HCT116 (cell line): ENCODE results near the gene NLRP6. TPM values are rescaled to one million over a fixed set of nuclear protein-coding genes. Genes with fewer than 3 reads are reported as not detected.

Source experiments
- ATAC-seq: fragments of 200-7000 bp; cut with Tn5 transposase; 2 replicates; pipeline ENCODE4 v1.9.1; 2020; ENCODE audit warnings: mild to moderate bottlenecking, moderate library complexity
- BruUV-seq: library from RNA; stranded (reverse); fragments of 400-500 nt; replicated peaks from 2 replicates; lab custom pipeline; 2021; lab: Mats Ljungman, UMichigan
- CTCF ChIA-PET: fragments of 300-600 bp; sonication (Branson Sonifier 250); formaldehyde crosslinking; loops from one replicate; lab custom pipeline; 2021; ENCODE audit warnings: antibody characterized with exemption; lab: Charles Lee
- POLR2A ChIA-PET: fragments of 300-600, 350-600 bp; sonication (Branson Sonifier 250); formaldehyde crosslinking; loops from one replicate; lab custom pipeline; 2021; ENCODE audit warnings: antibody characterized with exemption; lab: Charles Lee
- RAD21 ChIA-PET, 2 experiments: fragments of 300-600 bp; sonication (Branson Sonifier 250); formaldehyde crosslinking; loops; one replicate each; lab custom pipeline; 2023; ENCODE audit warnings: low total read pairs in 2 of 2; ENCODE audit not compliant: uncharacterized antibody in 2 of 2, unreplicated experiment in 2 of 2, low non-redundant PET in 1 of 2; lab: Charles Lee
- DNase-seq: peaks from one replicate; pipeline ENCODE4 v3.0.0-alpha.2; 2010; ENCODE audit warnings: low read depth, low spot score
- H2AFZ ChIP-seq: fragments of 200-600 bp; shearing (Covaris generic), sonication (generic); 2 replicates; pipeline ENCODE4 v1.6.1; 2017; ENCODE audit warnings: low read depth, mixed run types, mixed read lengths, antibody characterized with exemption, low read length; ENCODE audit not compliant: poor library complexity, severe bottlenecking
- H3K27ac ChIP-seq: 2 replicates; pipeline ENCODE4 v1.5.1; 2012; ENCODE audit warnings: low read depth, low read length
- H3K27me3 ChIP-seq: fragments of 200-600 bp; sonication (generic); 2 replicates; pipeline ENCODE4 v1.6.1; 2016; ENCODE audit warnings: mixed run types, low read length, mixed read lengths; ENCODE audit not compliant: insufficient read depth
- H3K36me3 ChIP-seq, 2 experiments: fragments of 200-500 bp in 1 of 2; fragments of 200-600 bp in 1 of 2; sonication (Bioruptor generic) in 1 of 2; sonication (generic) in 1 of 2; 2 replicates each; pipeline versions ENCODE4 v1.5.1 to v1.6.1; 2014 to 2016; ENCODE audit warnings: low read length in 2 of 2, inconsistent platforms in 1 of 2, mixed read lengths in 1 of 2, mixed run types in 1 of 2; ENCODE audit not compliant: insufficient read depth in 2 of 2, control insufficient read depth in 1 of 2
- H3K4me1 ChIP-seq, 2 experiments: fragments of 200-600 bp in 1 of 2; sonication (generic) in 1 of 2; 2 replicates each; pipeline versions ENCODE4 v1.5.1 to v1.6.1; 2012 to 2017; ENCODE audit warnings: low read length in 2 of 2, inconsistent platforms in 1 of 2, mild to moderate bottlenecking in 1 of 2, mixed read lengths in 1 of 2, mixed run types in 1 of 2, moderate library complexity in 1 of 2; ENCODE audit not compliant: insufficient read depth in 2 of 2, control insufficient read depth in 1 of 2
- H3K4me2 ChIP-seq: fragments of 200-600 bp; sonication (generic); 2 replicates; pipeline ENCODE4 v1.6.1; 2017; ENCODE audit warnings: mixed run types, low read length, mixed read lengths
- H3K4me3 ChIP-seq, 2 experiments: fragments of 200-600 bp in 1 of 2; sonication (generic) in 1 of 2; replicated peaks in 1 of 2; 2 replicates each; pipeline ENCODE4 v1.5.1; 2011 to 2016; ENCODE audit warnings: low read length in 2 of 2, control low read depth in 1 of 2, low read depth in 1 of 2, mild to moderate bottlenecking in 1 of 2, mixed read lengths in 1 of 2, mixed run types in 1 of 2
- H3K79me2 ChIP-seq: fragments of 200-600 bp; sonication (generic); 2 replicates; pipeline ENCODE4 v1.6.1; 2017; ENCODE audit warnings: mild to moderate bottlenecking, mixed run types, low read length, moderate library complexity, mixed read lengths; ENCODE audit not compliant: insufficient read depth
- H3K9ac ChIP-seq: fragments of 200-600 bp; sonication (generic); 2 replicates; pipeline ENCODE4 v1.6.1; 2016; ENCODE audit warnings: low read length, mixed read lengths
- H3K9me2 ChIP-seq: fragments of 200-600 bp; sonication (generic), shearing (Covaris generic); 2 replicates; pipeline ENCODE4 v1.6.1; 2017; ENCODE audit warnings: mixed run types, mild to moderate bottlenecking, moderate library complexity; ENCODE audit not compliant: insufficient read depth
- H3K9me3 ChIP-seq, 2 experiments: fragments of 200-500 bp in 1 of 2; fragments of 200-600 bp in 1 of 2; sonication (Bioruptor generic) in 1 of 2; sonication (generic) in 1 of 2; 2 replicates each; pipeline ENCODE4 v1.6.1; 2014 to 2017; ENCODE audit warnings: low read length in 2 of 2, mixed read lengths in 2 of 2, inconsistent platforms in 1 of 2, low read depth in 1 of 2, mild to moderate bottlenecking in 1 of 2, mixed run types in 1 of 2, moderate library complexity in 1 of 2; ENCODE audit not compliant: control insufficient read depth in 1 of 2, insufficient read depth in 1 of 2
- H4K20me1 ChIP-seq: fragments of 200-600 bp; sonication (generic), shearing (Covaris generic); 2 replicates; pipeline ENCODE4 v1.6.1; 2017; ENCODE audit warnings: mixed run types, mild to moderate bottlenecking, moderate library complexity; ENCODE audit not compliant: insufficient read depth
- ATF3 ChIP-seq: IDR thresholded peaks from 2 replicates; pipeline ENCODE4 v1.6.1; 2012
- CBX3 ChIP-seq: IDR thresholded peaks from 2 replicates; pipeline ENCODE4 v1.6.1; 2012; ENCODE audit warnings: low read depth
- CEBPB ChIP-seq: IDR thresholded peaks from 2 replicates; pipeline ENCODE4 v1.6.1; 2012; ENCODE audit warnings: low read depth
- CTCF ChIP-seq, 3 experiments: fragments of 200-600 bp in 1 of 3; sonication (generic) in 1 of 3; IDR thresholded peaks in 2 of 3; conservative IDR thresholded peaks in 1 of 3; 2 replicates each; pipeline ENCODE4 v1.5.1; 2012 to 2017; ENCODE audit warnings: low read depth in 2 of 3, low read length in 2 of 3, antibody characterized with exemption in 1 of 3, borderline replicate concordance in 1 of 3, control low read depth in 1 of 3, mild to moderate bottlenecking in 1 of 3, mixed read lengths in 1 of 3, mixed run types in 1 of 3, moderate library complexity in 1 of 3; ENCODE audit not compliant: insufficient read depth in 1 of 3
- EGR1 ChIP-seq: IDR thresholded peaks from 2 replicates; pipeline ENCODE4 v1.6.1; 2012; ENCODE audit warnings: low read depth
- MAX ChIP-seq: IDR thresholded peaks from 2 replicates; pipeline ENCODE4 v1.6.1; 2012
- POLR2A ChIP-seq: IDR thresholded peaks from 2 replicates; pipeline ENCODE4 v1.7.0; 2011; ENCODE audit warnings: borderline replicate concordance; ENCODE audit not compliant: insufficient read depth, insufficient read length; ENCODE audit errors: extremely low read depth
- POLR2AphosphoS5 ChIP-seq: IDR thresholded peaks from 2 replicates; pipeline ENCODE4 v1.6.1; 2011; ENCODE audit warnings: mild to moderate bottlenecking, low read depth, low read length, moderate library complexity
- RAD21 ChIP-seq: IDR thresholded peaks from 2 replicates; pipeline ENCODE4 v1.6.1; 2012; ENCODE audit warnings: low read depth, mild to moderate bottlenecking
- SIN3A ChIP-seq: IDR thresholded peaks from 2 replicates; pipeline ENCODE4 v1.6.1; 2012; ENCODE audit warnings: low read depth
- SP1 ChIP-seq: IDR thresholded peaks from 2 replicates; pipeline ENCODE4 v1.6.1; 2012; ENCODE audit warnings: low read depth
- SRF ChIP-seq: IDR thresholded peaks from 2 replicates; pipeline ENCODE4 v1.6.1; 2012; ENCODE audit warnings: low read depth
- YY1 ChIP-seq: IDR thresholded peaks from 2 replicates; pipeline ENCODE4 v1.6.1; 2011; ENCODE audit warnings: low read length, low read depth, moderate library complexity, mild to moderate bottlenecking; ENCODE audit not compliant: insufficient replicate concordance; ENCODE audit errors: extremely low read depth
- ZFX ChIP-seq: fragments of 450-650 bp; IDR thresholded peaks from 2 replicates; pipeline ENCODE4 v1.6.1; 2017
- intact Hi-C: fragments of 100-400 bp; cut with micrococcal nuclease; formaldehyde crosslinking; loops from 2 replicates; pipeline ENCODE4 v1.10.0; 2022
- total RNA-seq: library from RNA; stranded (reverse); gene quantifications from one replicate; pipeline ENCODE4 v1.2.1, GENCODE V29; 2021; ENCODE audit not compliant: unreplicated experiment

NLRP6 gene
- total RNA-seq, 1 experiment from 2014 or later = not detected

GRCh38 chr11:235997-236773 is 42.0 kb upstream of the NLRP6 start, which contains the start of gene SIRT3:
SIRT3 (minus strand) TSS chr11:236342; CDS start chr11:236328, 14 bp downstream.
- TF ChIP-seq CTCF (IDR thresholded peaks at IDR 0.05 in 2 of 3, conservative IDR thresholded peaks at IDR 0.05 in 1 of 3; ENCODE audit: borderline replicate concordance in 1 of 3, insufficient read depth in 1 of 3, low read depth in 2 of 3, low read length in 2 of 3) (0 out of 6 replicates have a peak, but pooled peaks of 1 of the 3 experiments have one; percentile 6), CBX3 (no peak), CEBPB (no peak), EGR1 (peak; percentile 89), SP1 (peak; percentile 57), SRF (no peak; the same call in 1 of the 2 replicates), ZFX (peak; percentile 85), RAD21 (no peak), MAX (0 out of 2 replicates have a peak, but pooled peaks have one; percentile 9), POLR2AphosphoS5 (peak; percentile 85), SIN3A (peak; percentile 53), YY1 (peak; percentile 71), ATF3 (no peak), POLR2A (peak; percentile 65)
- TF ChIP-seq, all 23 proteins: peak for 9
- ATAC-seq (peak; percentile 90), DNase-seq (peak; percentile 73)
- intact Hi-C loops = loop anchor here (1.0 to 5.0 kb wide), 3 partner anchors 29 to 216 kb away; partner anchors contain the start of genes BET1L, PGGHG, PTDSS2 and RIC8A
- peak within 1 kb of the TSS; percentile 82 for H3K9ac ChIP-seq
- H3K4me1 ChIP-seq = peaks cover 6 to 20% of the 10 kb centered on the region in 2 experiments; a peak in 3 of 4 replicates
- H3K27ac ChIP-seq = peak within 1 kb of the TSS; percentile 92
- POLR2A ChIA-PET = no interaction called here
- peaks cover 8 to 15% of the 10 kb centered on the region in 2 experiments; a peak in 3 of 4 replicates for H3K36me3 ChIP-seq
- RAD21 ChIA-PET = no interaction called here
- no peaks in the 10 kb centered on the region for H3K9me2 ChIP-seq
- no peak within 1 kb of the TSS for H2AFZ ChIP-seq
- no peaks in the 10 kb centered on the region for H3K27me3 ChIP-seq
- peaks cover 50% of the 10 kb centered on the region for H3K79me2 ChIP-seq
- CTCF ChIA-PET = interaction anchor here (1.9 kb wide), 1 partner anchor 15 kb away, joined by 6 read pairs; no protein-coding TSS in a partner anchor
- H3K4me3 ChIP-seq = peak within 1 kb of the TSS; percentile 76 to 94
- peak within 1 kb of the TSS; percentile 83 for H3K4me2 ChIP-seq
- no peaks in the 10 kb centered on the region for H3K9me3 ChIP-seq
- no TSS peak for BruUV-seq
- no peaks in the 10 kb centered on the region for H4K20me1 ChIP-seq
